ENCODE data around the gene CXCL14.

DNA sequence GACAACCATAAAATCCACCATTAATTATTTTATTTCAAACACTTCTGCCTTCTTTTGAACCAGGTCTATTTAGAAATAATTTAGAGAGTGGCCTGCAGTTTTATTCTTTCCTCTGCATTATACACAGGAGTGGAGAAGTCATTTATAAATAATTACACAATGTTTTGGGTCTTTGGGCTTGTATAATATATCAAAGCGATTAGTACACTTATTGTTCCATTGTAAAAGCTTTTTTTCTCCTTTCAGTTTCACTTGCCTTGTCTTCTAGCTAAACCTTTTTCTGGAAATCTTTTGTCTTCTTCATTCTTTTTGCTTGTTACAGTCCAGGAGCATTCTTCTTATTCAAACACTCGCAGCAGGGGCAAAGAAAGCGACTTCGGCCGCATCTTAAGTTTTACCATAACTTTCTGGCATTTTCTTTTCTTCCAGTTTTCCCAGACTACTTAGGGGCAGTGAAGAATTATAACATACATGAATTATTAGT is 35.7 kb downstream of the CXCL14 start:
- no peak for TF ChIP-seq EZH2 (IDR thresholded peaks at IDR 0.05; ENCODE audit: low read length, unreplicated experiment)
- TF ChIP-seq, protein P1, sequence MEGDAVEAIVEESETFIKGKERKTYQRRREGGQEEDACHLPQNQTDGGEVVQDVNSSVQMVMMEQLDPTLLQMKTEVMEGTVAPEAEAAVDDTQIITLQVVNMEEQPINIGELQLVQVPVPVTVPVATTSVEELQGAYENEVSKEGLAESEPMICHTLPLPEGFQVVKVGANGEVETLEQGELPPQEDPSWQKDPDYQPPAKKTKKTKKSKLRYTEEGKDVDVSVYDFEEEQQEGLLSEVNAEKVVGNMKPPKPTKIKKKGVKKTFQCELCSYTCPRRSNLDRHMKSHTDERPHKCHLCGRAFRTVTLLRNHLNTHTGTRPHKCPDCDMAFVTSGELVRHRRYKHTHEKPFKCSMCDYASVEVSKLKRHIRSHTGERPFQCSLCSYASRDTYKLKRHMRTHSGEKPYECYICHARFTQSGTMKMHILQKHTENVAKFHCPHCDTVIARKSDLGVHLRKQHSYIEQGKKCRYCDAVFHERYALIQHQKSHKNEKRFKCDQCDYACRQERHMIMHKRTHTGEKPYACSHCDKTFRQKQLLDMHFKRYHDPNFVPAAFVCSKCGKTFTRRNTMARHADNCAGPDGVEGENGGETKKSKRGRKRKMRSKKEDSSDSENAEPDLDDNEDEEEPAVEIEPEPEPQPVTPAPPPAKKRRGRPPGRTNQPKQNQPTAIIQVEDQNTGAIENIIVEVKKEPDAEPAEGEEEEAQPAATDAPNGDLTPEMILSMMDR (conservative IDR thresholded peaks at IDR 0.05; ENCODE audit: low read depth, low read length): no peak
- no peak for TF ChIP-seq EZH2phosphoT487 (IDR thresholded peaks at IDR 0.05; ENCODE audit: borderline replicate concordance, low read length)

Data from PC-3 (cell line).